GM19193 (cell line): ENCODE results near the gene ZC3H12C.
A peak's percentile ranks its signal among the peaks of the same experiment; 100 is the strongest.

Experiments
- POLR2A ChIP-seq: IDR thresholded peaks from 4 replicates; pipeline ENCODE4 v1.6.1; 2011; ENCODE audit not compliant: insufficient read depth, insufficient read length; ENCODE audit errors: extremely low read depth

Gene ZC3H12C

DNA sequence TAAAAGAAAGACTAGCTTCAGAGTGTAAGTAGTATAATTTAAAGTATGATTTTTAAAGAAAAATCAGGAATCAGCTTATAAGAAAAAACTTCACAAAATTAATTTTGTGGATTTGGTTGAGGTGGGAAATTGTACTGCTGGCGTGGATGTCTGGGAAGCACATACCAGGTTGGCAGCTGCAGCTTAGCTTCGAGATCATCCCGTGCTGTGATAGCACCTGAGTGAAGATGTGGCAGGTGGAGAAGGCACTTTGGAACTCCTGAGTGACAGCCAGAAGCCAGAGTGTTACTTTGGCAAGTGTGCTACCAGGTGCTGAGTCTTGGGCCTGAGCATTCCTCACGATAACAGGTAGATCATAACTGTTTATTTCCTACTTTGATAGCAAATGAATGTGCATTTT, 17.7 kb downstream of the ZC3H12C start:
- no peak for TF ChIP-seq POLR2A

- TF ChIP-seq POLR2A = peak; percentile 22
Observed at GRCh38 chr11:110112457-110112856, 19.3 kb downstream of the ZC3H12C start.

GRCh38 chr11:110113505-110113904, 20.3 kb downstream of the ZC3H12C start:
- no peak for TF ChIP-seq POLR2A

GRCh38 chr11:110113973-110114372, 20.8 kb downstream of the ZC3H12C start:
- no peak for TF ChIP-seq POLR2A

DNA sequence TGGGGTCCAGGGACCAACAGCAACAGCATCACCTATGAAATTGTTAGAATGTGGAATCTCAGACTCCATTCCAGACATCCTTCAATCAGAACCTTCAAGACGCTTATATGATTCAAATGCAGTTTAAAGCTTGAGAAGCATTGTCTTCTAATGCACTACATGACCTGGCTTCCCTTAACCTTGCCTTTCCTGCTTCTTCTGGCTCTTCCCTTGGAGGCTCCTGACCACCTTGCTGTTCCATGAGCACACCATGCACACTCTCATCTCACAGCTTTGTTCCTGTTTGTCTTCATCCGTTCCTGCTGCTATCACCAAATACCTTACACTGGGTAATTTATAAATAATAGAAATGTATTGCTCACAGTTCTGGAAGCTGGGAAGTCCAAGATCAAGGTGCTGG, 26.1 kb downstream of the ZC3H12C start:
- no peak for TF ChIP-seq POLR2A

GRCh38 chr11:110121204-110121603, 28.0 kb downstream of the ZC3H12C start:
- no peak for TF ChIP-seq POLR2A

GRCh38 chr11:110123003-110123402, 29.8 kb downstream of the ZC3H12C start:
- no peak for TF ChIP-seq POLR2A

GRCh38 chr11:110124605-110125004, 31.4 kb downstream of the ZC3H12C start:
- TF ChIP-seq POLR2A = no peak

GRCh38 chr11:110125632-110126031, 32.4 kb downstream of the ZC3H12C start:
- no peak for TF ChIP-seq POLR2A

GRCh38 chr11:110126936-110127335, 33.7 kb downstream of the ZC3H12C start:
- TF ChIP-seq POLR2A = no peak

GRCh38 chr11:110128161-110128560, 35.0 kb downstream of the ZC3H12C start:
- TF ChIP-seq POLR2A = no peak

GRCh38 chr11:110130642-110131238, 37.5 kb downstream of the ZC3H12C start:
- no peak for TF ChIP-seq POLR2A

DNA sequence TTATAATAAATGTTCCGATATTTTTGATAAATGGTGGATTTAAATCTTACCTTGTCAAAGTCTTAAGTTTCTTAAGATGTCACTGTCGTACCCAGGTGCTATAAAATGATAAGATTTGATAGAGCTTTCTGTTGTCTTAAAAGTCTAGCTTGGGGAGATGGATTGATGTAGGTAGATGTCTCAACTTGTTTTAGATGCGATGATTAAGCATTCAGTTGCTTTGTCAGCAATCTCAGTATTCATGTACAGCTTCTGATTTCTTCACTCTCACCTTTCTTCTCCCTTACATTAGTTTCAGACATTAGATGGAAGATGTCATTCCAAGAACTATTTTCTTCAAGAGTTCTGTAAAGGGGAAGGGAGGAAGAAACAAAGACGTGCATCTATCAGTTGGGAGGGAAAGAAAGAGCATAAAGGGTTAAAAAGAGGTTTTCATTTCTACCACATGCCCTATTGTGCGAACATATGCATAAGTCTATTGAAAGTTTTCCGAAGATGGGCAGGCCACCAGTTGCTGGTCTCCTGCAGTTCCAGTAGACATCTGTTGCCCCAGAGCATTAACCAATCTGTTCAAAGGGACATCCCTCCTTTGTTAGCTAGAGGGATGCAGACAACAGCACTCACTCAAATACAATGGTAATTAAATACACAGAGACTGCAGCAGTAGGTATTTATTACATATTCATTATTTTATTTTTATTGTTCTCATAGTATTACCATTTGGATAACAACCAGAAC, 38.4 kb downstream of the ZC3H12C start:
- no peak for TF ChIP-seq POLR2A

GRCh38 chr11:110133160-110133559, 40.0 kb downstream of the ZC3H12C start:
- TF ChIP-seq POLR2A = no peak

- no peak for TF ChIP-seq POLR2A
Observed at GRCh38 chr11:110134110-110134509, 40.9 kb downstream of the ZC3H12C start.

- TF ChIP-seq POLR2A = no peak
Observed at GRCh38 chr11:110141812-110142211, 48.6 kb downstream of the ZC3H12C start.
